Measurements from ENCODE around the gene PAQR4.

PAQR4 gene

DNA sequence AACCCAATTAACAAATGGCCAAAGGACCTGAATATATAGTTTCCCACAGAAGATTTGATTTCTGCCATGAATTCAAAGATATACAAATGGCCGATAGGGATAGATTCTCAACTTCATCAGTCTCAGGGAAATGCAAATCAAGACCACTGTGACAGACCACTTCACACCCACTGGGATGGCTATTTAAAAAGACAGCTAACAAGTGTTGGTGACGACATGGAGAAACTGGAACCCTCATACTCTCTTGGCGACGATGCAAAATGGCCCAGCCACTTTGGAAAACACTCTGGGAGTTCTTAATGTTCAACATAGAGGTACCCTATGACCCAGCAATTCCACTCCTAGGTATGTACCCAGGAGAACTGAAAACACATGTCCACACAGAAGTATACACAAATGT is 22.5 kb upstream of the PAQR4 start:
- DNase-seq: no peak

DNA sequence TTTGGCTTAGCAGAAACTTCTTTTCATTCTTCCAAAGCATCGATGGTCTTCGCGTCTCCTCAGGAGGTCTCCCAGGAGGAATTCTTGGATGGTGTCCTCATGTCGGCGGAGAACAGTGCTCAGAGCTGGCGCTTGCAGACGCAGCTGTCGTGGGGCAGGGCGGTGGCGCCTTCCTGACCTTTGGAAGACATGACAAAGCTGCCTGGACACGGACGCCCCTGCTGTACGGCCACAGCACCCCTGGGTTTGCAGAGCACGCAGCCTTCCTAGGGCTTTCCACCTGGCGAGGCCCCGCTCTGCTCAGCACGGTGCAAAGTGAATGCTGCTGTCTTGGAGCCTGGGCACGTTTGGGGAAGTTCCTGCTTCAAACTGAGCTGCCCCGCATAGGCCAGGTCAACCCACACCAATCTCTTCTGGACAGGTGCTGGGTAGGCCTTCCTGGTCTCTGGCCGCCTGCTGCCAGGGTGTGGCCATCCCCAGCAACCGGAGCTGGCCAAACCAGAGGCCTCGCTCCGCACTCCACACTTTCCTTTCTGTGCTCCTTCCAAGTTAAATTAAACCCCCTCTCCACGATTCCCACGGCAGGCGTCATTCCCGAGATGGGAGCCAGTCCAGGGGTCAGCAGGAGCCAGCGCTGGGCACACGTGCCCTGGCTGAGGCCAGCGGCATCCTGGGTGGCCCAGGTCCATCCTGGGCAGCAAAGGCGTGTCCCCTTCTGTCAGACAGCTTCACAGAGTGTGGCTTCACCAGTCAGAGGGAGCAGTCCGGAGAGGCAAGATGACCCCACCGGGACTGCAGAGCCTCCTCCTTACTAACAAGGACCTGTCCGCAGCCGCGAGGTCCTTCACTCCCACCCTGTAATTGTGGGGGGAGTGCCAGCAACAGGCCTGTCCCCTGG is 20.1 kb upstream of the PAQR4 start:
- no peak for DNase-seq

DNA sequence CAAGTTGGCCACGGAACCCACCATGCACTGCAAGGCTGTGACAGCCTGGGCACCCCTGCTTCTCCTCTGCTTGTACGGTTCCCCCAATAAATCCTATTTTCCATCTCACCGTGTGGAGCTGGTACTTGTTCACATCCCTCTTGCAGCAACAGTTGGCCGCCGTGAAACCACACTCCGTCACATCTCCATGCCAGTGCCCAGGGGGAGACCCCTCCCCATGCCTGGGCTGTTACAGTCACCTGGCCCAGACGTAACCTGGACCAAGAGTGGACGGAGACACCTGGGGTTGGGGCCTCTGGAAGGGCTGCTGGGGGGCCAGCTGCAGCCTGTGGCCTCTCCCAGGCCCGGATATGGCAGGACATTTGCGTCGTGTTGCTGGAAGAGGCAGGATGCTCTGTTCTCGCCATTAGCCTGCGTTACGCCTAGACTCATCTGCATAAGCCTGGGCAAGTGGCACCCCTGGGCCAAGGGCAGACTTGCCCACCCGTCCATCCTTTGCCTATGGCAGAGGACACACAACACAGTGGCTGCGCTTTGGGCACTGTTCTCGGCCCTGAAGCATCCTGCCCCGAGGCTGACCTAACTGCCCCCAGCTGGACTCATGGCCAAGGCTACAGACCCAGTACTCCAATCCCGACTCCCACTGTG is 19.3 kb upstream of the PAQR4 start:
- no peak for DNase-seq

DNA sequence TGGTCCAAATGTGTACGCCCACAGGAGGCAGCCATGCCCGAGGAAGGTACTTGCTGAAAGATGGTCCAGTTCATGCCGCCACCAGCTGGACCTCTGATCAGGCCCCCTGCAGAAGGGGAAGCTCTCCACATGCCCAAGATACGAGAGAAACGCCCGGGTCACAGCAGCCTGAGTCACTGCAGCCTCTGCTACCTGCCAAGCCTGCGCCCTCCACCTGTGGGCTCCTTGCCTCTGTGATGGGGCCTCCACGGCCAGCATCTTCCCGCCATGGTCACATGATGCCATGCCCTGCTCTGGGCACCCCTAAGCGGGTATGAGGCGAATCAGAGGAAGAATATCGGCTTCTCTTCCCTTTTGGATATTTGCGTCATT is 18.8 kb upstream of the PAQR4 start:
- no peak for DNase-seq

DNA sequence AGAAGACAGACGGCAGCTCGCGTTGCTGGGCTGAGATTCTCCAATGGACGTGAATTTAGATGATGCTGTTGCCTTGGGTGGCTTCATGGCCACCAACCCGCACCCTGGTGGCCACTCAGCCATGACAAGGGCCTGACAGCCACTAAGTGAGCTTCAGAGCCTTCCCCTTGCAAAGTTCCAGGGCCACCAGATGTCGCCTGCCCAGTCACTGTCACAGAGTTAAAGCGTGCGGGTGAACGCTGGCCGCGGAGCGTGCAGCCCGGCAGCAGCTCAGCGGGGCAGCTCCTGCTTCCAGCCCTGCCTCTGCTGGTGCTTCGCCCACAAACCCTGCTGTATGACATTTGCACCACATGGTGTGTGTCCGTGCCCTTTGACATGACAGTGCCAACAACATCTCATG is 18.4 kb upstream of the PAQR4 start:
- DNase-seq: no peak

DNA sequence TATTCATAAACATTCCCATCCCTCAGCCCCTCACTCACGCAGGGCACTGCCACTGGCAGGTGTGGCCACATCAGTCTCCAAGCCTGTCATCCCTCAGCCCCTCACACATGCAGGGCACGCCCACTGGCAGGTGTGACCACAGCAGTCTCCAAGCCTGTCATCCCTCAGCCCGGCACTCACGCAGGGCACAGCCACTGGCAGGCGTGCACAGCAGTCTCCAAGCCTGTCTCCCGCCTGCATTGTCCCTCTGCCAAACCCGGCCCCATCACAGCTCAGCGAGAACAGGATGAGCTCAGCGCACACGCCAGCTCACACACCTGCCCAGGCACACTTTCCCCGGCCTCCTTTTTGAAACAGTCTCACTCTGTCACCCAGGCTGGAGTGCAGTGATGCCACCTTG is 16.5 kb upstream of the PAQR4 start:
- DNase-seq: peak; percentile 84 to 92

DNA sequence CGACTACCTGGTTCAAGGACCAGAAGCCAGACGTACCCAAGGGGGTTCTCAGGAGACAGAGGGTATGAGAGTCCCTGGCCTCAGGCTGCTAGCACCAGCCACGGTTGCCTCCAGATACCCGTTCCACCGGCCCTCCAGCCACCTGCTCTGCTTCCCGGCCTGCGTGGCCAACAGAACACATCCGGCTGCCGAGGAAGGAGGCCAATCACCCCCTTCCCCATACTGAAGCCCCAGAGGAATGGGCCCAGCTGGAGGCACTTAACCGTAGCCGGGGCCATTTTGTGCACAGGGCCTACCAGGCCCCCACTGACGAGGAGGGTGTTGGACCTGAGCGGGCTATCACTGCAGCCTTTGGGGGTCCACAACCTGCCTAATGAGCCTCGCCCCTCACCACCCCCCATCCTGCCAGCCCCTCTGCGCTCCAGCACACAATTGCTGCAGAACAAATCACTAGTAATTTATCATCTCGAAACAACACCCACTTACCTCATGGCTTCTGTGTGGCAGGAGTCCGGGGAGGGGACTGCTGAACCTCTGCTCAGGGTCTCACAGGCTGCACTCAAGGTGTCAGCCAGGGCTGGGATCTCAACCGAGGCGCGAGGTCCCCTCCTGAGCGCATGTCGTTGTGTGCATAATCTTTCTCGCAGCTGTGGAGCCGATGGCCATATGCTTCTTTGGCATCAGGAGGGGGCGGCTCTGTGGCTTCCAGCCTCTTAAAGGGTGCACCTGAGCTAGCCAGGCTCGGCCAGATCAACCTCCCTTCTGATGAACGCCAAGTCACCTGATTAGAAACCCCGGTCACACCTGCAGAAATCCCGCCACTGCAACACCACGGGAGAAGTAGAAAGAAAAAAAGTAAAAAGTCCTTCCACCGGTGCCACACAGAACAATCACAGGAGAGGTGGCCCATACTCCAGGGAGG is 15.2 kb upstream of the PAQR4 start:
- peak in 1 of 2 experiments; percentile 17 for DNase-seq

DNA sequence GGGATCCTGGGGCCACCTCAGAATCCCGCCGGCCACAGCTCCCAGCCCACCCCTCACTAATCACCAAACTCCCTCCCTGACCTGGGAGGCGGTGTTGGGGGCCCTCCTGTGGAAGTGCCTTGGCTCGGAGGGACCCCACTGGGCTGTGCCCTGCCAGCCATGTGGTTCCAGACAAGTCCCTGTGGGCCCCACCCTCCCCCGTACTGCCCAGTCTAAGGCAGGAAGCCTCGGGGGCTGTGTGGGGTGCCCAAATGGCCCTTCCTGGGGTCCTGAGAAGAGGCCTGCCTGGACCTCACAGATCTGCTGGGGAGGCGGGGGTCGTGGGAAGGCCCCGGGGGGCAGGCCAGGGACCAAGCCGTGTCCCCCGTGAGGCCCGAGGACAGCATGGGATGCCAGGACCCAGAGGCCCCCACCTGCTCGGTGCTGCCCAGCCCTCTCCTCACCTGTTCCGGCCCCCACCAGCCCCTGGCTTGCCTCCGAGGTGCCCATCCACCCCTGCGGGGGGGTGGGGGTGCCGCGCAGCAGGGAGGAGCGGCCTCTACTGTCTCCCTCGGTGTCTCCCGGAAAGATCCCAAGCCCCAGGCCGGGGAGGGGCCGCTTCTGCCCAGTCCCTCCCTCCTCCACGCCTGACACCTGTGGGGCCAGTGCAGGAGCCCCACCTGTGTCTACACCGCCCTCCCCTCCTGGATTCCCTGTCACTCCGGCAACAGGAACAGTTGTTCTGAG is 14.3 kb upstream of the PAQR4 start:
- no peak for DNase-seq

DNA sequence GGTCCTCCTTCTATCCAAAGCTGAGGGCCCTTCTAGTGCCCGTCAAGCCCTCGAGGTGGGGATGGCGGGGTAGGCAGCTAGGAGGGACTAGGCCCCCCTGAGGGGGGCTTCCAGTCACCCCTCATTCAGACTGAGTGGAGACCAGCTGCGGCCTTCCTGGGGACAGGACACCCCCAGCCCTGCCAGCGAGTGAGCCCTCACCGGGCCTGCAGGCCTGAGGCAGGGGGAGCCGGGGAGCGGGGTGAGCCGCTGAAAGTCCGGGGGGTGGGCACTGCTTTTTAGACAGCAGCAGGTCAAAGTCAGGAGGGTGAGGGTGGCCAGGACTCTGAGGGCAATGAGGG is 13.7 kb upstream of the PAQR4 start:
- DNase-seq: no peak

DNA sequence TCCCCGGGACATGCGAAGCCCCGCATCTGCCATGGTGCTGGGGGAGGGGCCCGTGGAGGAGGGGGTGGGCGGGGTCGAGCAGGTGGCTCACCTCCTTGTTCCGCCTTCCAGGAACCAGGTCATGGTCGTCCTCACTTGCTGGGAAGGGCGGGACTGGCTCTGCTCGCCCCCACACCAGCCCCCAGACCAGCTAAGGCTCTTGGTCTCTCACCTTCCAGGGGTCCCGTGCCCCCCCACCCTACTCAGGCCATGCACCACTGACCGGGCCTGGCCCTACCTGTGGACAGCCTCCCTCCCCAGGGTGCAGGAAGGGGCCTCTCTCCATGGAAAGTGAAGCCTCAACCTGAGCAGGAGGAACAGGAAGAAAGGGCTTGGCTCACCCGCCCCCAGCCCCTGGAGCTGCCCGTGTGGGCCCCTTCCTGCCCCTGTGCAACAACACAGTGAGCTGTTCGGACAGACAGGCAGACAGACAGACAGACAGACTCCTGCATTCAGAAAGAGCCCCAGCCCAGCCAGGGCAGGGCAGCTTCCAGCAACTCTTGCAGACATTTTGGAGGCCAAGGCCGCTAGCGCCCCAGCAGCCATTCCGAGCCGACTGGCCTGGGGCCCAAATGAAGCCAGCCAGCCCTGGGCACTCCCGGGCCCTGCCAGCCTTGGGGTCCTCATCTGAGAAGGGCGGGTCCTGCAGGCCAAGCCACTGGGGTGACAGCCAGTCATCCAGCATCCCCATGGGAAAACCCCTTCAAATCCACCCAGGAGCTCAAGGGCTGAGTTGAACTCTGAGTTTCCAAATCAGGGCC is 13.2 kb upstream of the PAQR4 start:
- no peak for DNase-seq

DNA sequence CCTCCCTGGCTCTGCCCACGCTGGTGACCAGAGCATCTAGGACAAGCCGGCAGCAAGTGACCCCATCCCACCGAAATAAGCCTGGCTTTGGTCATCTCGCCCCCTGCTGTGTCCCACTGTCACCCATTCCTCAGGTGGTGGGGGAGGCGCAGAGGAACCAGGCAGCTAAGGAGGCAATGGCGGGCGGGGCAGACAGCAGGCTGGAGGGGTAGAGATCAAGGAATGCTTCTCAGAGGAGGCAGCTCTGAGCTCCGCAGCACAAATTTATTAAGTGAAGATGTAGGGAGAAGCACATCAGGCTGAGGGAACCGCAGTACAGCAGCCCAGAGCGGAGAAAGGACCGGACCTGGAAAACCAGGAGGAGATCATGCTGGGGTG is 12.6 kb upstream of the PAQR4 start:
- no peak for DNase-seq

DNA sequence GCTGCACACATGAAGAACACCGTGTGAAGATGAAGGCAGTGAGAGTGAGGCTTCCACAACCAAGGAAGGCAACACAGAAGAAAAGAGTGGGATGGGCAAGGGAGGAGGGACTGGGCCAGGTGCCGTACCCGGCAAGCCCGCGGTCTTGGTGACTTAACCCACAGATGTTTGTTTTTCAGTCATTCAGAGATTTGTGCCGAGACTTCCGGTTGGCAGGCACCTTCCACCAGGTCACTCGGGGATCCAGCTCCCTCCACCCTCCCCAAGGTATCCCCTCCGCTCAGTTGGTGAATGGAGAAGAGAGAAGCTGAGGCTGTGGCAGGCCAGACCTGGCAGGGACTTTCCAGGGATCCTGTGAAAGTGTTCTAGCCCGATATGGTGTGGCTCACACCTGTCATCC is 9.9 kb upstream of the PAQR4 start:
- DNase-seq: no peak

DNA sequence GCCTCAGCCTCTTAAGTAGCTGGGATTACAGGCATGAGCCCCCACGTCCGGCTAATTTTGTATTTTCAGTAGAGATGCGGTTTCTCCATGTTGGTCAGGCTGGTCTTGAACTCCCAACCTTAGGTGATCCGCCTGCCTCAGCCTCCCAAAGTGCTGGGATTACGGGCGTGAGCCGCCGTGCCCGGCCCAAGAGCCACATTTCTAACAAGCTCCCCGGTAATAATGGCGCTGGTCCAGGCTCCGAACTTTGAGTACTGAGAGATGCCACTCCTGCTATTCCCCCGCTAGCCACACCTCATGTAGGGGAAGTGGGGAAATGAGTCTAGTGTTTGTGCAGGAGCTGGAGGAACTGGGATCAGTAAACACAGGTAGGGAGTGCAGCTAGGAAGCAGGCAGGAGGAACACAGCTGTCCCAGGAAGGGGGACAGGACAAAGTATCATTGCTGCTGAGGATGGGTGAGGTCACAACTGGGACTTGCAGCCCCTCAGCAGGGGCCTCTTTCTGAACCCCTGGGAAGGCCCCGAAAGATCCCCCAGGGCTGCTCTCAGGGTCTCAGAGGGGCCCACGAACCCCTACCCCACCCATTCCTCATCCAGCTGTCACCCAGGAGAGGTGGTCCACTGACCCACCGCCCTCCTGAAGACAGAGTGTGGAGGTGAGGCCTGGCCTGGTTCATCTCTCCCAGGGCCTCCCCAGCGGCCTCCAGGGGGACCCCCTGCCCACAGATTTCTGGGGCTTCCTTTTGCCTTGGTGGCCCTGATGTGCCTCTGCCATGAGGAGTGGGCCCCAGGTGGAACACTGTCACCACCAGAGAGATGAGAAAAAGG is 8.8 kb upstream of the PAQR4 start:
- no peak for DNase-seq

DNA sequence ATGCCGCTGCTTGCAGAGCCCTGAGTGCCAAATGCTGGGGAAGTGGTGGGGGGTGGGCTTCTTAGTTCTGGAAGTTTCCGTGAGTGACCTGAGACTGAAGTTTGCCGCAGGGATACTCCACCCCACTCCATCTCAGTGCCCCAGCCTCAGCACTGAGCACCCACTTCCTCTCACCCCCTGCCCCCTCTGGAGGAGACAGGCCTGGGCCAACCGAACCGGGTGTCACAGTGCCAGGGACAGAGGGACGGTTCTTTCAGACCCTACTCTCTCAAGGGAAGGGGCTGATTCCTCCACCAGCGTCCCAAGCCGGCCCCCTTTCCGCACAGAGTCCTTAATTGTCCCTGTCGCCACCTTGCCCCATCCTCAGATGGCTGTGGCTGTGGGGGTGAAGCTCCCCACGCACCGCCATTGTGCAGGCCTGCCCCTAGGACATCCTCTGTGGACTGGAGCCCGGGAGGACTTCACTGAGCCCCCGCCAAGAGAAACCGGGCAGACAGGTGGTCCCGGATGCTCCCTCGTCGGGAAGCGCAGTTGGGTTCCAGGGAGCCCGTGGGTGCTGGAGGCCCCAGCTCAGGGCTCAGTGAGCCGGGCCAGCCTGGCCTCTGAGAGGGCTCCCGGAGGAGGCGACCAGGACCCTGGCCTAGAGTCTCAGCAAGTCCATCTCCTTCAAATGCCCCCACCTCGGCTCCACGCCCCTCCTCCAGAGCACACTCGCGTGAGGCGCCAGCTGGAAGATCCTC is 6.6 kb upstream of the PAQR4 start:
- no peak for DNase-seq

DNA sequence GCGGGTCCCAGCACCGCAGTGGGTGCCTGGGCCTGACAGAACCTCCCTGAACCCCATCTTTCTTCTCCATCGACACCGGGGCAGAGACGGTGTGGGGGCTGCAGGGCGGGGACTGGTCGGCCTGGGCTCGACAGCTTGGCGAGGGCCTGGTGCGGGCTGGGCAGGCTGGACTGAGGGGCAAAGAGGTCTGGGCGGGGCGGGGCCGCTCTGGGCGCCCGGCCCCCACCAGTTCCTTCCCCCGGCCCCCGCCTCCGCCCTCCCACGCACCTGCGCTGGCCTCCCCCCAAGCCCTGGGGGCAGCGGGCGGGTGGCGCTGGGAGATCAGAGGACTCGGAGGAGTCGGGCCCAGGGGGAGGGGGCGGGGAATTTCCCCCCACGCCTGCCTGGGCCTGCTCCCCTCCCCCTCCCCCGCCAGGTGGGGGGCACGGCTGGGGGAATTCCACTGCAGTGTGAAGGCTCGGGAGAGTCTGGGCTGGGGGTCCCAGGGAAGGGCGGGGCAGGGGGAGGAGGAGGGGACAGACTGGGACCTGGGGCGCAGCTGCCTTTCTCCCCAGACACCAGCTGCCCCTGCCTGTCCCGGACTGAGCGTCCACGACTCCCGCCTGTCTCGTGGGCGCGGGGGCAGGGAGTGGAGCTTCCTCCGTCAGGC is 6.0 kb upstream of the PAQR4 start:
- DNase-seq: no peak

DNA sequence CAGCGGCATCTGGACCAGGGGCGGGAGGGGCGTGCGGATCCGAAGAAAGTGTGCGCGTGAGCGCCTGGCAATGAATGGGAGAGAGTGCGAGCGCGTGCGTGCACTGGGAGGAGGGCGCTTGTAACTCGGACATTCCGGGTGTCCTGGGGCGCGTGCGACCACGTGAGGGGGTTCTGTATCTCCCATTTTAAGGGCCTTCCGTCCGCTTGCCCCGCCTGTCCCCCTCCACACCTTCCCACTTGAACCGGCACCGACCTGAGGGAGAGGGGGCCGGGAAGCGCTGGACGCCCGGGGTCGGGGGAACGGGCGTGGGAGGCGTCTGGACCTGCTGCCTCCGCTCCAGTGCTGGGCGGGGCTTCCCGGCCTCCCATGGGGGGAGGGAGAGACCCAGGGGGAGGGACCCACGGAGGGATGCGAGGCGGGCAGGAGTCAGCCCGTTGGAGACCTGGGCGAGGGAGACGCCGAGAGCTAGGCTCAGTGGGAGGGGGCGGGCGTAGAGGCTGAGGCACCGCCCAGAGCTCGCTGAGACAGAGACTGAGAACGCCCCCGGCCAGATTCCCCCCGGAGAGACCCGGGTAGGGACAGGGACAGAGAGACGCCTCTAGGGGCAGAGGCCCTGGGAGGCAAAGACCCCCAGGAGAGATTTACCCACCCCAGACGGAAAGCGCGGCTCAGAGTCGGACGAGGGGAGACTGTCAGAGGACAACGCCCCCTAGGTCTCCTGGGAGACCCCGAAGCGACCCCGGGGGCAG is 5.2 kb upstream of the PAQR4 start, which contains the start of gene KREMEN2:
KREMEN2 (plus strand) TSS at position 553 of the 752 bp plus-strand sequence. CDS start 246 bp downstream, outside the sequence.
- DNase-seq: peak; percentile 38 to 46

DNA sequence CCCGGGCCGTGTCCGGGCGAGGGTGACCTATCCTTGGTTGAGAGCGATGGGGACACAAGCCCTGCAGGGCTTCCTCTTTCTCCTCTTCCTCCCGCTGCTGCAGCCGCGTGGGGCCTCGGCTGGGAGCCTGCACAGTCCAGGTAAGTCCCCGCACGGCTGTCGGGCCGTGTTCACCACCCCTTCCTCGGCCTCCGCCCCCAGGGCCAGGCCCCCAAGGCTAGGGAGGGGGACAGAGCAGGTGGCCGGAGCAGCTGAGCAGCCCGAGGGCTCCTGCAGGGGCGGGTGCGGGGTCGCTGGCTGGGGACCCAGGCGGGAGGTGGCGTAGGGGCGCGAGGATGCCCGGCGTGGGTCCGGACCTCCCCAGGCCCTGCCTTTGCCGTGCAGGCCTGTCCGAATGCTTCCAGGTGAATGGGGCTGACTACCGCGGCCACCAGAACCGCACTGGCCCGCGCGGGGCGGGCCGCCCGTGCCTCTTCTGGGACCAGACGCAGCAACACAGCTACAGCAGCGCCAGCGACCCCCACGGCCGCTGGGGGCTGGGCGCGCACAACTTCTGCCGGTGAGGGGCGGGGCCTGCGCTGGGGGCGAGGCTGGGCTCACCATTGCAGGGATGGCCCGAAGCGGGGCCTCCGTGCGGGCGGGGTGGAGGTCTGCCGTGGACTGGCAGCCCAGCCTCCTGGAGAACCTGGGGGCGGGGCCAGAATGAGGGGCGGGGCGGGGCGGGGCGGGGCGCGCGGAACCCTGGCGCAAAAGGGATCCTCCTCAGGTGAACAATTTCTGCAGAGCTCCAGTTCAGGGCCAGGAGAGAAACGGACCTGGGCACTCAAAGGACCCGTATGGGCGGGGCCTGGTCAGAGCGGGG is 4.4 kb upstream of the PAQR4 start:
- DNase-seq: peak; percentile 64 to 67

Data from NCI-H2081 (cell line).